PC-9 (cell line): ENCODE measurements around the gene PKP2.

Experiments
- EZH2 ChIP-seq: fragments of 200-600 bp; sonication (generic); IDR thresholded peaks from 2 replicates; pipeline ENCODE4 v1.8.0; 2017; ENCODE audit warnings: antibody characterized with exemption, low read depth
- TF ChIP-seq, protein P1 (sequence below): fragments of 200-600 bp; sonication (generic); conservative IDR thresholded peaks from 2 replicates; pipeline ENCODE4 v1.6.1; 2017; ENCODE audit warnings: mixed run types, antibody characterized with exemption, mild to moderate bottlenecking, moderate library complexity

DNA sequence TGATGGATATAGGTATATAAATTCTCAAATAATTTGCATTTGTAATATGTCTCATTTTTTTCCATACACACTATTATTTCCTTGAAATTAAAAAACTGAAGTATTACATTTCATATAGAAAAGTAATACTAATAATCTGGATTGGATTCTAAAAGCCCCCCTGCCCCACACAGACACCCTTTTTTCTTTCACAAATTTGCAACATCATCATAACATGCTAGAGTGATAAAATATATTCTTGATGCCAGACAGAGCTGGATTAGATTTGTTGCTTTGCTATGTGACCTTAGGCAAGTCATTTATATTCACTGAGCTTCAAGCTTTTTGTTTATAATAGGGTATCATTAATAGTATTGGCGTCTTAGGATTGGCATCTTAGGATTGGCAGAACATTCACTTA is 6.7 kb upstream of the PKP2 start:
- TF ChIP-seq, protein P1, sequence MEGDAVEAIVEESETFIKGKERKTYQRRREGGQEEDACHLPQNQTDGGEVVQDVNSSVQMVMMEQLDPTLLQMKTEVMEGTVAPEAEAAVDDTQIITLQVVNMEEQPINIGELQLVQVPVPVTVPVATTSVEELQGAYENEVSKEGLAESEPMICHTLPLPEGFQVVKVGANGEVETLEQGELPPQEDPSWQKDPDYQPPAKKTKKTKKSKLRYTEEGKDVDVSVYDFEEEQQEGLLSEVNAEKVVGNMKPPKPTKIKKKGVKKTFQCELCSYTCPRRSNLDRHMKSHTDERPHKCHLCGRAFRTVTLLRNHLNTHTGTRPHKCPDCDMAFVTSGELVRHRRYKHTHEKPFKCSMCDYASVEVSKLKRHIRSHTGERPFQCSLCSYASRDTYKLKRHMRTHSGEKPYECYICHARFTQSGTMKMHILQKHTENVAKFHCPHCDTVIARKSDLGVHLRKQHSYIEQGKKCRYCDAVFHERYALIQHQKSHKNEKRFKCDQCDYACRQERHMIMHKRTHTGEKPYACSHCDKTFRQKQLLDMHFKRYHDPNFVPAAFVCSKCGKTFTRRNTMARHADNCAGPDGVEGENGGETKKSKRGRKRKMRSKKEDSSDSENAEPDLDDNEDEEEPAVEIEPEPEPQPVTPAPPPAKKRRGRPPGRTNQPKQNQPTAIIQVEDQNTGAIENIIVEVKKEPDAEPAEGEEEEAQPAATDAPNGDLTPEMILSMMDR = no peak
- TF ChIP-seq EZH2 = no peak
